ENCODE results near the gene VPS35L.

VPS35L gene

DNA sequence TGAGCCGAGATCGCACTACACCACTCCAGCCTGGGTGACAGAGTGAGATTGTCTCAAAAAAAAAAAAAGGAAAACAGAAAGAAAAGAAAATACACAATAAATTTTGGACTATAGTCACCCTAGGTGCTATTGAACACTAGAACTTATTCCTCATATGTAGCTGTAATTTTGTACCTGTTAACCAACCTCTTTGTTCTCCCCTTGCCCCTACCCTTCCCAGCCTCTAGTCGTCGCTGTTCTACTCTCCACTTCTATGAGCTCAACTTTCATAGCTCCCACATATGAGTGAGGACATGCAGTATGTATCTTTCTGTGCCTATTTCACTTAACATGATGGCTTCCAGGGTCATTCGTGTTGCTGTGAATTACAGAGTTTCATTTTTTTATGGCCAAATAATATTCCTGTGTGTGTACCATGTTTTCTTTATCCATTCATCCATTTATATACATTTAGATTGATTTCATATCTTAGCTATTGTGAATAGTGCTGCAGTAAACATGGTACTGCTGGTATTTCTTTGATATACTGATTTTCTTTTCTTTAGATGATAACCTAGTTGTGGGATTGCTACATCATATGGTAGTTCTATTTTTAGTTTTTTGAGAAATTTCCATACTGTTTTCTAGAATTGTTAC lies 28.3 kb downstream of the VPS35L start:
- no peaks in the 10 kb centered on the region for H3K4me1 ChIP-seq (ENCODE audit: control insufficient read depth, low read length)
- H3K27me3 ChIP-seq (ENCODE audit: control insufficient read depth, low read length): no peaks in the 10 kb centered on the region
- TF ChIP-seq, protein P1, sequence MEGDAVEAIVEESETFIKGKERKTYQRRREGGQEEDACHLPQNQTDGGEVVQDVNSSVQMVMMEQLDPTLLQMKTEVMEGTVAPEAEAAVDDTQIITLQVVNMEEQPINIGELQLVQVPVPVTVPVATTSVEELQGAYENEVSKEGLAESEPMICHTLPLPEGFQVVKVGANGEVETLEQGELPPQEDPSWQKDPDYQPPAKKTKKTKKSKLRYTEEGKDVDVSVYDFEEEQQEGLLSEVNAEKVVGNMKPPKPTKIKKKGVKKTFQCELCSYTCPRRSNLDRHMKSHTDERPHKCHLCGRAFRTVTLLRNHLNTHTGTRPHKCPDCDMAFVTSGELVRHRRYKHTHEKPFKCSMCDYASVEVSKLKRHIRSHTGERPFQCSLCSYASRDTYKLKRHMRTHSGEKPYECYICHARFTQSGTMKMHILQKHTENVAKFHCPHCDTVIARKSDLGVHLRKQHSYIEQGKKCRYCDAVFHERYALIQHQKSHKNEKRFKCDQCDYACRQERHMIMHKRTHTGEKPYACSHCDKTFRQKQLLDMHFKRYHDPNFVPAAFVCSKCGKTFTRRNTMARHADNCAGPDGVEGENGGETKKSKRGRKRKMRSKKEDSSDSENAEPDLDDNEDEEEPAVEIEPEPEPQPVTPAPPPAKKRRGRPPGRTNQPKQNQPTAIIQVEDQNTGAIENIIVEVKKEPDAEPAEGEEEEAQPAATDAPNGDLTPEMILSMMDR (IDR thresholded peaks at IDR 0.05; ENCODE audit: low read depth, low read length, poor library complexity, severe bottlenecking): peak; percentile 71
- no peak for TF ChIP-seq EZH2phosphoT487 (IDR thresholded peaks at IDR 0.05; ENCODE audit: borderline replicate concordance, low read length)
- no peaks in the 10 kb centered on the region for H3F3A ChIP-seq (ENCODE audit: control insufficient read depth, insufficient read depth)
- H3K4me3 ChIP-seq (ENCODE audit: low read length): no peak overlapping the region
- H3K79me2 ChIP-seq (ENCODE audit: control insufficient read depth, low read length): no peaks in the 10 kb centered on the region
- H3K9me3 ChIP-seq (ENCODE audit: control insufficient read depth, insufficient read depth, low read length): no peaks in the 10 kb centered on the region
- no peaks in the 10 kb centered on the region for H4K20me1 ChIP-seq (ENCODE audit: control insufficient read depth, insufficient read depth, low read depth, low read length)
- H3K4me2 ChIP-seq (ENCODE audit: low read length): no peak overlapping the region
- H3K9me2 ChIP-seq (replicated peaks; ENCODE audit: control insufficient read depth, low read length): no peaks in the 10 kb centered on the region
- H3K27ac ChIP-seq (ENCODE audit: low read depth, low read length): no peak overlapping the region
- peaks cover 8% of the 10 kb centered on the region for H3K36me3 ChIP-seq (ENCODE audit: control insufficient read depth, low read length)

DNA sequence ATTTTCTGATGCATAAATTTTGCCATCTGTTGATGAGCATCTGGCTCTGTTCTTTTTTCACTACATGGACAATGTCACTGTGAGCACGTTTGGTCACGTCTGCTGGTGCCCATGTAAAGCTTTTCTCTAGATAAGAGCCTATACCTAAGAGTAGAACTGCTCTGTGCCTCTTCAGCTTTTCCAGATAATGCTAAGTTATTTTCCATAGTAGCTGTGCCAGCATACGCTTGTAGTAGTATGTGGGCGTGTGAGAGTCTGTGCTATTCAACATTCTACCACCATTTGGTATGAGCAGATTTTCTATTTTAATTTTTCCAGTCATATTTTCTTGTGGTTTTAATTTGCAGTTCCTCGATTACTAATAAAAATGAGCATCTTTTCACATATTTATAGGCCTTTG lies 33.2 kb downstream of the VPS35L start:
- H3K27me3 ChIP-seq (ENCODE audit: control insufficient read depth, low read length): no peaks in the 10 kb centered on the region
- H3K27ac ChIP-seq (ENCODE audit: low read depth, low read length): no peak overlapping the region
- H3K4me3 ChIP-seq (ENCODE audit: low read length): no peak overlapping the region
- no peaks in the 10 kb centered on the region for H3K9me2 ChIP-seq (replicated peaks; ENCODE audit: control insufficient read depth, low read length)
- no peak for TF ChIP-seq EZH2phosphoT487 (IDR thresholded peaks at IDR 0.05; ENCODE audit: borderline replicate concordance, low read length)
- TF ChIP-seq, protein P1 (IDR thresholded peaks at IDR 0.05; ENCODE audit: low read depth, low read length, poor library complexity, severe bottlenecking): no peak
- no peak overlapping the region for H3K4me2 ChIP-seq (ENCODE audit: low read length)
- H3F3A ChIP-seq (ENCODE audit: control insufficient read depth, insufficient read depth): no peaks in the 10 kb centered on the region
- H3K9me3 ChIP-seq (ENCODE audit: control insufficient read depth, insufficient read depth, low read length): no peaks in the 10 kb centered on the region
- no peaks in the 10 kb centered on the region for H3K4me1 ChIP-seq (ENCODE audit: control insufficient read depth, low read length)
- H3K79me2 ChIP-seq (ENCODE audit: control insufficient read depth, low read length): no peaks in the 10 kb centered on the region
- peaks cover 4% of the 10 kb centered on the region; the same call in 1 of the 2 replicates for H3K36me3 ChIP-seq (ENCODE audit: control insufficient read depth, low read length)
- no peaks in the 10 kb centered on the region for H4K20me1 ChIP-seq (ENCODE audit: control insufficient read depth, insufficient read depth, low read depth, low read length)

DNA sequence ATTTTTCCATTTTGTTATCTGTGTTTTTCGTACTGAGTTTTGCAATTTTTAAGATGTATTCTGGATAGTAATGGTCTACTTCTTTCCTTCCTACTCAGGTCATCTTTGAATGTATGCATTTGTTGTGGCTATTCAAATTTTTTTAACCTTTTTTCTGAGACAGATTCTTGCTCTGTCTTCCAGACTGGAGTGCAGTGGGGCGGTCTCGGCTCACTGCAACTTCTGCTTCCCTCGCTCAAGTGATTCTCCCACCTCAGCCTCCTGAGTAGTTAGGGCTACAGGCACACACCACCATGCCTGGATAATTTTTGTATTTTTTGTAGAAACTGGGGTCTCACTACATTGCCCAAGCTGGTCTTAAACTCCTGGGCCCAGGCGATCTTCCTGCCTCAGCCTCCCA lies 33.6 kb downstream of the VPS35L start:
- Histone ChIP-seq H3K27ac (ENCODE audit: low read depth, low read length) (no peak overlapping the region), H3K27me3 (ENCODE audit: control insufficient read depth, low read length) (no peaks in the 10 kb centered on the region), H3K36me3 (ENCODE audit: control insufficient read depth, low read length) (peaks cover 4% of the 10 kb centered on the region; the same call in 1 of the 2 replicates), H3K4me2 (ENCODE audit: low read length) (no peak overlapping the region), H3K4me3 (ENCODE audit: low read length) (no peak overlapping the region), H3F3A (ENCODE audit: control insufficient read depth, insufficient read depth) (no peaks in the 10 kb centered on the region), H3K9me3 (ENCODE audit: control insufficient read depth, insufficient read depth, low read length) (no peaks in the 10 kb centered on the region), H3K4me1 (ENCODE audit: control insufficient read depth, low read length) (no peaks in the 10 kb centered on the region), H3K79me2 (ENCODE audit: control insufficient read depth, low read length) (no peaks in the 10 kb centered on the region), H3K9me2 (replicated peaks; ENCODE audit: control insufficient read depth, low read length) (no peaks in the 10 kb centered on the region), H4K20me1 (ENCODE audit: control insufficient read depth, insufficient read depth, low read depth, low read length) (no peaks in the 10 kb centered on the region)
- no peak for TF ChIP-seq EZH2phosphoT487 (IDR thresholded peaks at IDR 0.05; ENCODE audit: borderline replicate concordance, low read length)
- TF ChIP-seq, protein P1 (IDR thresholded peaks at IDR 0.05; ENCODE audit: low read depth, low read length, poor library complexity, severe bottlenecking): no peak

Measured in DOHH2 (cell line).